Spleen (tissue), 11 donors: ENCODE measurements around the gene ETV7. TPM values are rescaled to one million over a fixed set of nuclear protein-coding genes. Genes with fewer than 3 reads are reported as not detected.
"Not testable (repeated sequence)": the region's sequence is repeated elsewhere in the genome, so short reads cannot be mapped to it uniquely, and the experiment has no call there.

Source experiments
- DNase-seq: peaks from one replicate; pipeline ENCODE4 v3.0.0-alpha.2; 2020
- H3K27ac ChIP-seq, 8 donors: fragments of 200-600 bp; sonication (generic) in 7 of 8; 1 replicate in 4 of 8; 2 replicates in 4 of 8; pipeline versions ENCODE4 v1.5.0 to v1.8.0; 2016 to 2021; ENCODE audit warnings: inconsistent platforms in 4 of 8, mild to moderate bottlenecking in 4 of 8, moderate library complexity in 1 of 8
- H3K27me3 ChIP-seq, 7 donors: fragments of 200-600 bp; sonication (generic) in 6 of 7; replicated peaks in 1 of 7; 1 replicate in 4 of 7; 2 replicates in 3 of 7; pipeline versions ENCODE4 v1.5.0 to v1.8.0; 2016 to 2021; ENCODE audit warnings: inconsistent platforms in 3 of 7, mild to moderate bottlenecking in 1 of 7
- H3K36me3 ChIP-seq, 6 donors: fragments of 200-600 bp; sonication (generic) in 5 of 6; 1 replicate in 4 of 6; 2 replicates in 2 of 6; pipeline versions ENCODE4 v1.5.0 to v1.8.0; 2016 to 2021; ENCODE audit warnings: inconsistent platforms in 2 of 6
- H3K4me1 ChIP-seq, 6 donors: fragments of 200-600 bp; sonication (generic) in 5 of 6; 1 replicate in 3 of 6; 2 replicates in 3 of 6; pipeline versions ENCODE4 v1.5.0 to v1.8.0; 2016 to 2021; ENCODE audit warnings: inconsistent platforms in 3 of 6
- H3K4me3 ChIP-seq, 8 donors: fragments of 200-600 bp; sonication (generic) in 7 of 8; 1 replicate in 4 of 8; 2 replicates in 4 of 8; pipeline versions ENCODE4 v1.5.0 to v1.8.0; 2016 to 2021; ENCODE audit warnings: inconsistent platforms in 4 of 8, mild to moderate bottlenecking in 4 of 8, moderate library complexity in 2 of 8
- H3K9me3 ChIP-seq, 8 donors: fragments of 200-600 bp; sonication (generic) in 7 of 8; 1 replicate in 4 of 8; 2 replicates in 4 of 8; pipeline versions ENCODE4 v1.5.0 to v1.8.0; 2016 to 2021; ENCODE audit warnings: inconsistent platforms in 4 of 8
- CTCF ChIP-seq, 11 experiments: fragments of 200-600 bp in 7 of 11; fragments of 450-650 bp in 4 of 11; sonication (generic) in 4 of 11; IDR thresholded peaks in 8 of 11; conservative IDR thresholded peaks in 3 of 11; 1 replicate in 7 of 11; 2 replicates in 4 of 11; pipeline versions ENCODE4 v1.4.0 to v1.8.0; 2016 to 2021; ENCODE audit warnings: antibody characterized with exemption in 11 of 11, inconsistent platforms in 4 of 11, mild to moderate bottlenecking in 1 of 11
- POLR2A ChIP-seq, 3 donors: fragments of 450-650 bp; IDR thresholded peaks; one replicate each; pipeline ENCODE4 v1.5.1; 2017; ENCODE audit warnings: antibody characterized with exemption in 3 of 3, mild to moderate bottlenecking in 1 of 3
- POLR2AphosphoS5 ChIP-seq, 3 donors: sonication (generic); formaldehyde crosslinking; IDR thresholded peaks; one replicate each; pipeline ENCODE4 v1.5.1; 2017; ENCODE audit warnings: antibody characterized with exemption in 3 of 3
- WGBS, 5 donors: extraction: QIAGEN DNeasy Blood & Tissue Kit in 3 of 5; methylation state at CpG; one replicate each; pipeline versions ENCODE4 v1.1.5 to v1.1.7; 2013 to 2018; 5-methylcytosine and 5-hydroxymethylcytosine counted together
- intact Hi-C: fragments of 100-400 bp; cut with DNase I; formaldehyde crosslinking; loops from one replicate; pipeline ENCODE4 v1.15.0; 2023; ENCODE audit warnings: low total_unique reads
- polyA plus RNA-seq, 3 donors: library from polyadenylated mRNA; stranded (reverse); fragments of 200-250 nt; gene quantifications; one replicate each; pipeline ENCODE4 v1.2.1, GENCODE V29; 2013
- total RNA-seq, 7 donors: library from RNA; depleted of rRNA in 3 of 7; stranded (reverse); fragments of >200 nt in 3 of 7; fragmentation: NEBNext Ultra II Directional in 4 of 7; extraction: Animal tissue kit (Norgen Biotek cat#: 25700) in 4 of 7; gene quantifications; one replicate each; pipeline versions ENCODE4 v1.1.0 to v1.2.1, GENCODE V29; 2016 to 2021
- donor health status: healthy with polysubstance abuse.
- donor health status: DM: no; HTN: no; CAD: no; lungs with moderate emphysema.
- donor health status: DM: no; HTN: no; CAD: no.
- donor health status: Bipolar disorder and iron deficiency.
- donor health status: healthy.
- donor health status: DM: no; HTN: no; CAD: no.
- donor health status: DM: yes; HTN: yes; CAD: no.

The ETV7 gene
- total and polyA plus RNA-seq, 10 donors, result 0.51 to 4.5 (median 2.0) TPM

GRCh38 chr6:36364669-36365479, 22.6 kb downstream of the ETV7 start:
- 51 to 67% (median 58%) methylated on average over 13 to 18 of the region's 19 CpGs for WGBS, 5 donors
- Histone ChIP-seq H3K4me1 (peaks cover 0 to 63% (median 26%) of the 10 kb centered on the region in 6 donors), H3K27ac (peak overlapping the region in 3 of 8 donors; percentile 24 to 34 (median 29)), H3K4me3 (no peak overlapping the region), H3K9me3 (no peaks in the 10 kb centered on the region), H3K27me3 (peaks cover 0 to 3% (median 0%) of the 10 kb centered on the region in 7 donors), H3K36me3 (peaks cover 0 to 45% (median 0%) of the 10 kb centered on the region in 6 donors)
- TF ChIP-seq POLR2AphosphoS5 (IDR thresholded peaks at IDR 0.05), result no peak
- no peak for TF ChIP-seq POLR2A (IDR thresholded peaks at IDR 0.05)
- TF ChIP-seq CTCF (IDR thresholded peaks at IDR 0.05 in 8 of 11, conservative IDR thresholded peaks at IDR 0.05 in 3 of 11), result no peak
- no peak for DNase-seq
- intact Hi-C loops, result loop anchor here (10.0 kb wide), 1 partner anchor 340 kb away; the partner anchor contains the start of genes MAPK14 and SLC26A8

GRCh38 chr6:36364061-36364635, 23.3 kb downstream of the ETV7 start:
- DNase-seq, H3K9me3 ChIP-seq, H3K27me3 ChIP-seq, H3K4me3 ChIP-seq: not testable (repeated sequence)
- Histone ChIP-seq H3K36me3 (peaks cover 0 to 44% (median 0%) of the 10 kb centered on the region in 6 donors), H3K27ac (peak overlapping the region in 1 of 8 donors; percentile 24), H3K4me1 (peaks cover 0 to 56% (median 24%) of the 10 kb centered on the region in 6 donors)
- intact Hi-C loops, result loop anchor here (10.0 kb wide), 1 partner anchor 339 kb away; the partner anchor contains the start of genes MAPK14 and SLC26A8
- 96 to 99% (median 97%) methylated on average over 12 to 34 of the region's 34 CpGs for WGBS, 5 donors

- H3K4me1 ChIP-seq, result peaks cover 0 to 56% (median 32%) of the 10 kb centered on the region in 6 donors
- whole genome bisulfite sequencing, 5 donors, result 87 to 94% (median 91%) methylated on average over 12 to 13 of the region's 13 CpGs
- intact Hi-C loops, result loop anchor here (10.0 kb wide), 1 partner anchor 339 kb away; the partner anchor contains the start of genes MAPK14 and SLC26A8
- peak overlapping the region in 1 of 8 donors; percentile 54 for H3K27ac ChIP-seq
- peaks cover 0 to 36% (median 0%) of the 10 kb centered on the region in 6 donors for H3K36me3 ChIP-seq
- not testable (repeated sequence) for H3K27me3 ChIP-seq, DNase-seq, H3K9me3 ChIP-seq, H3K4me3 ChIP-seq
These were observed 24.1 kb downstream of the ETV7 start for GRCh38 chr6:36363371-36363752.

- peak; percentile 81 for DNase-seq
- Histone ChIP-seq H3K27ac (peak overlapping the region in 1 of 8 donors; percentile 54), H3K36me3 (peaks cover 0 to 30% (median 0%) of the 10 kb centered on the region in 6 donors), H3K4me1 (peaks cover 0 to 57% (median 36%) of the 10 kb centered on the region in 6 donors), H3K4me3 (no peak overlapping the region), H3K27me3 (peaks cover 0 to 4% (median 0%) of the 10 kb centered on the region in 7 donors), H3K9me3 (no peaks in the 10 kb centered on the region)
- intact Hi-C loops, result loop anchor here (10.0 kb wide), 1 partner anchor 338 kb away; the partner anchor contains the start of genes MAPK14 and SLC26A8
- no peak for TF ChIP-seq POLR2A (IDR thresholded peaks at IDR 0.05)
- no peak for TF ChIP-seq CTCF (IDR thresholded peaks at IDR 0.05 in 8 of 11, conservative IDR thresholded peaks at IDR 0.05 in 3 of 11)
- TF ChIP-seq POLR2AphosphoS5 (IDR thresholded peaks at IDR 0.05), result no peak
- 67 to 89% (median 77%) methylated on average over 23 to 25 of the region's 25 CpGs for WGBS, 5 donors
These were observed 24.7 kb downstream of the ETV7 start for GRCh38 chr6:36362551-36363370.
